Glomerular visceral epithelial cell (primary cell): ENCODE results near the gene CAV1.
A peak's percentile ranks its signal among the peaks of the same experiment; 100 is the strongest.

Experiments used
- DNase-seq: peaks from one replicate; pipeline ENCODE4 v3.0.0-alpha.2; 2016; ENCODE audit errors: extremely low spot score

The CAV1 gene

GRCh38 chr7:116530107-116530820 is 5.4 kb downstream of the CAV1 start:
- no peak for DNase-seq

- no peak for DNase-seq
Measured at GRCh38 chr7:116532102-116532688, 7.4 kb downstream of the CAV1 start.

- no peak for DNase-seq
Measured at GRCh38 chr7:116534790-116535189, 10.0 kb downstream of the CAV1 start.

GRCh38 chr7:116535416-116535815 is 10.6 kb downstream of the CAV1 start:
- no peak for DNase-seq

- no peak for DNase-seq
Measured at GRCh38 chr7:116538138-116538537, 13.3 kb downstream of the CAV1 start.

- DNase-seq: no peak
Measured at GRCh38 chr7:116539879-116540278, 15.0 kb downstream of the CAV1 start.

- peak; percentile 37 for DNase-seq
Measured at GRCh38 chr7:116540743-116541142, 15.9 kb downstream of the CAV1 start.

- DNase-seq: no peak
Measured at GRCh38 chr7:116541951-116542350, 17.1 kb downstream of the CAV1 start.

GRCh38 chr7:116542618-116543017 is 17.8 kb downstream of the CAV1 start:
- peak; percentile 45 for DNase-seq

- DNase-seq: no peak
Measured at GRCh38 chr7:116543664-116544063, 18.8 kb downstream of the CAV1 start.

GRCh38 chr7:116544487-116544886 is 19.7 kb downstream of the CAV1 start:
- DNase-seq: no peak

- no peak for DNase-seq
Measured at GRCh38 chr7:116545411-116545993, 20.7 kb downstream of the CAV1 start.

- no peak for DNase-seq
Measured at GRCh38 chr7:116546054-116546453, 21.2 kb downstream of the CAV1 start.

- DNase-seq: no peak
Measured at GRCh38 chr7:116546916-116547315, 22.1 kb downstream of the CAV1 start.

GRCh38 chr7:116547347-116547746 is 22.5 kb downstream of the CAV1 start:
- peak; percentile 56 for DNase-seq

- no peak for DNase-seq
Measured at GRCh38 chr7:116548506-116548905, 23.7 kb downstream of the CAV1 start.

GRCh38 chr7:116549370-116549769 is 24.5 kb downstream of the CAV1 start:
- no peak for DNase-seq

GRCh38 chr7:116551692-116552091 is 26.9 kb downstream of the CAV1 start:
- DNase-seq: no peak

GRCh38 chr7:116552602-116553001 is 27.8 kb downstream of the CAV1 start:
- no peak for DNase-seq

- no peak for DNase-seq
Measured at GRCh38 chr7:116553168-116553964, 28.5 kb downstream of the CAV1 start.

- no peak for DNase-seq
Measured at GRCh38 chr7:116554436-116554835, 29.6 kb downstream of the CAV1 start.

GRCh38 chr7:116554911-116555310 is 30.1 kb downstream of the CAV1 start:
- no peak for DNase-seq
